Fibroblast of the aortic adventitia (primary cell): Measurements from ENCODE around the gene NELFCD. TPM values are rescaled to one million over a fixed set of nuclear protein-coding genes. Genes with fewer than 3 reads are reported as not detected.

ENCODE experiments used
- DNase-seq: peaks from one replicate; pipeline ENCODE4 v3.0.0-alpha.2; 2010; ENCODE audit warnings: low read depth
- H3K4me3 ChIP-seq: 2 replicates; pipeline ENCODE4 v1.5.1; 2011; ENCODE audit warnings: low read depth, mild to moderate bottlenecking, control low read depth, low read length, moderate library complexity
- CTCF ChIP-seq: IDR thresholded peaks from 2 replicates; pipeline ENCODE4 v1.5.1; 2011; ENCODE audit warnings: mild to moderate bottlenecking, low read length, control low read depth, inconsistent platforms; ENCODE audit not compliant: insufficient read depth
- total RNA-seq: library from RNA; depleted of rRNA; stranded (reverse); fragments of >200 nt; gene quantifications from 2 replicates; pipeline ENCODE4 v1.2.3, GENCODE V29; 2012; ENCODE audit warnings: low replicate concordance

NELFCD gene
- total RNA-seq, 1 donor: 46.1 TPM

- no peak overlapping the region for H3K4me3 ChIP-seq
- no peak for TF ChIP-seq CTCF
- no peak for DNase-seq
These were observed 23.9 kb downstream of the NELFCD start for GRCh38 chr20:59004763-59005522.

GRCh38 chr20:59005523-59006166 is 24.6 kb downstream of the NELFCD start:
- peak overlapping the region; percentile 73 for H3K4me3 ChIP-seq
- TF ChIP-seq CTCF: no peak
- no peak for DNase-seq

- DNase-seq: no peak
- peak overlapping the region; percentile 73 for H3K4me3 ChIP-seq
- TF ChIP-seq CTCF: no peak
These were observed 25.3 kb downstream of the NELFCD start for GRCh38 chr20:59006167-59006863.

- peak within 1 kb of the TSS; percentile 73 for H3K4me3 ChIP-seq
- TF ChIP-seq CTCF: no peak
- DNase-seq: peak; percentile 15
These were observed 26.0 kb downstream of the NELFCD start, which contains the start of gene CTSZ for GRCh38 chr20:59006864-59007664. Gene CTSZ, minus strand, starts transcription at chr20:59007254. Its CDS starts 126 bp downstream, at chr20:59007128.

DNA sequence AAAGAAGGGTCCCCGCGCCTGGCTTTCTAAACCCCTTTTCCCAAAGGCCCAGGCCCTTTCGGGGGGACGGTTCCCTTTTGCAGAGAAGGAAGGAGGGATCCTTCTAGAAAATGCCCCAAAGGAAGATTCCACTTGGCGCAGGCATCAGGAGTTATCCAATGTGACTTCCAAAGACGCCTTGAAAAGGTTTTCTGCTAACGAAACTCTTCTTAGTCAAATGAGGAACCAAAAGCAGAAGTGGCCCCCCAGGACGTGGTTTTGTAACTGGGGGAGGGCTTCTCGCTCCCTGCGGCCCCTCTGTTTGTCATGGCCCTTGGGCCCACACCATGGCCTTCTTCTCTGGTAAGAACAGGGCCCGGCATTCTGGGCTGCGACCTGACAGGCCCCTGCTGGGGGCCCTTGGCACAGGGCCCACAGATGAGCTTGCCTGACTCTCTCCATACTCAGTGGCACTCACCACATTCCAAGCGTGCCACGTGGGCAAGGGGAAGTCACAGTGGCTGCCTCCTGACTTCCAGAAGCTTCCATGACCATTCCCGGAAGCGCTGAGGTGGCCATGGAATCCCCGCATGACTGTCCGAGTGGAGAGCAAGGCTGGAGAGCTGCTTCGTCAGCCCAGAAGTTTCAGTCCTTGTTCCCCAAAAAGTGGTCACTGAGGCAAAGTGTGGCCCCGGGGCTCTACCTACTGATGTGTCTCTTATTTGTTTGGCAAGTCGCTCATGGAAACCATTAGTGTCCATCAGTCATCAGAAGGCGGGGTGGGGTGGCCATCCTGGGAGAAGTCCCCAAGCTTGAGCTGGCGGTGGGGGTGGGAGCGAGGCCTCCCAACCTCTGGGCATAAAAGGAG is 26.8 kb downstream of the NELFCD start:
- no peak overlapping the region for H3K4me3 ChIP-seq
- DNase-seq: no peak
- no peak for TF ChIP-seq CTCF
